CD4-positive, alpha-beta T cell (primary cell): ENCODE measurements around the gene NUDT3. TPM values are rescaled to one million over a fixed set of nuclear protein-coding genes. Genes with fewer than 3 reads are reported as not detected.
A peak's percentile ranks its signal among the peaks of the same experiment; 100 is the strongest.
"Not testable (repeated sequence)": the region's sequence is repeated elsewhere in the genome, so short reads cannot be mapped to it uniquely, and the experiment has no call there.

Source experiments
- ATAC-seq: fragments of 200-7000 bp; cut with Tn5 transposase; one replicate; pipeline ENCODE4 v1.10.0; 2022; ENCODE audit warnings: mild to moderate bottlenecking; ENCODE audit not compliant: poor library complexity
- CTCF ChIA-PET: fragments of 350-600 bp; sonication (Branson Sonifier 250); formaldehyde crosslinking; loops from one replicate; lab custom pipeline; 2021; ENCODE audit warnings: antibody characterized with exemption, inconsistent platforms; lab: Charles Lee
- POLR2A ChIA-PET: fragments of 350-600 bp; sonication (Branson Sonifier 250); formaldehyde crosslinking; loops from one replicate; lab custom pipeline; 2021; ENCODE audit warnings: antibody characterized with exemption, inconsistent platforms; lab: Charles Lee
- DNase-seq, 14 experiments: peaks; one replicate each; pipeline ENCODE4 v3.0.0-alpha.2; 2013 to 2020; ENCODE audit warnings: mixed read lengths in 2 of 14
- H3K27ac ChIP-seq, 2 donors: one replicate each; pipeline versions ENCODE4 v1.5.1 to v1.7.0; 2013; ENCODE audit warnings: low read length in 2 of 2, low read depth in 1 of 2, mild to moderate bottlenecking in 1 of 2
- H3K27me3 ChIP-seq, 2 experiments: 1 replicate in 1 of 2; 2 replicates in 1 of 2; pipeline versions ENCODE4 v1.6.1 to v1.7.0; 2013; ENCODE audit warnings: low read length in 2 of 2, control low read depth in 1 of 2, mild to moderate bottlenecking in 1 of 2, moderate library complexity in 1 of 2; ENCODE audit not compliant: insufficient read depth in 2 of 2, control insufficient read depth in 1 of 2
- H3K36me3 ChIP-seq: one replicate; pipeline ENCODE4 v1.6.1; 2013; ENCODE audit warnings: low read length, control low read depth; ENCODE audit not compliant: insufficient read depth
- H3K4me1 ChIP-seq: one replicate; pipeline ENCODE4 v1.6.1; 2013; ENCODE audit warnings: low read length, control low read depth; ENCODE audit not compliant: insufficient read depth
- H3K4me3 ChIP-seq: one replicate; pipeline ENCODE4 v1.5.1; 2013; ENCODE audit warnings: mild to moderate bottlenecking, low read length, moderate library complexity
- H3K9me3 ChIP-seq, 2 experiments: 1 replicate in 1 of 2; 2 replicates in 1 of 2; pipeline versions ENCODE4 v1.6.1 to v1.7.0; 2013; ENCODE audit warnings: low read length in 2 of 2, mild to moderate bottlenecking in 2 of 2, control low read depth in 1 of 2, moderate library complexity in 1 of 2; ENCODE audit not compliant: control insufficient read depth in 1 of 2, insufficient read depth in 1 of 2
- H3K27ac Mint-ChIP-seq: one replicate; pipeline ENCODE4 v1.8.0; 2020; ENCODE audit warnings: mixed read lengths
- H3K27me3 Mint-ChIP-seq: one replicate; pipeline ENCODE4 v1.8.0; 2021; ENCODE audit warnings: mixed read lengths
- H3K36me3 Mint-ChIP-seq: one replicate; pipeline ENCODE4 v1.8.0; 2021; ENCODE audit warnings: low read depth, mixed read lengths
- H3K4me1 Mint-ChIP-seq: one replicate; pipeline ENCODE4 v1.8.0; 2021; ENCODE audit warnings: low read depth, mixed read lengths
- H3K4me3 Mint-ChIP-seq: one replicate; pipeline ENCODE4 v1.8.0; 2020; ENCODE audit warnings: mild to moderate bottlenecking, mixed read lengths
- H3K9me3 Mint-ChIP-seq: one replicate; pipeline ENCODE4 v1.8.0; 2020; ENCODE audit warnings: mixed read lengths
- CTCF ChIP-seq: fragments of 200-600 bp; IDR thresholded peaks from one replicate; pipeline ENCODE4 v1.8.0; 2022; ENCODE audit warnings: antibody characterized with exemption, mild to moderate bottlenecking
- intact Hi-C, 2 experiments: fragments of 100-400 bp; cut with DNase I in 1 of 2; cut with micrococcal nuclease in 1 of 2; formaldehyde crosslinking; loops; one replicate each; pipeline versions ENCODE4 v1.15.1 to v1.9.0; 2023 to 2025; cut with DNase I, micrococcal nuclease
- total RNA-seq, 174 experiments: library from RNA in 2 of 174; stranded (reverse) in 2 of 174; gene quantifications; one replicate each; pipeline ENCODE4 v1.2.3 and lab custom pipeline; 2021 to 2026

The NUDT3 gene
- total RNA-seq, 2 experiments from 2014 or later: 14.8 to 15.0 TPM

GRCh38 chr6:34272013-34272926, 120.2 kb downstream of the NUDT3 start:
- no peak overlapping the region for H3K27ac ChIP-seq
- intact Hi-C loops: no loop called here
- H3K4me3 ChIP-seq: no peak overlapping the region
- Mint-ChIP-seq H3K36me3 (no peaks in the 10 kb centered on the region), H3K4me3 (no peak overlapping the region), H3K9me3 (no peaks in the 10 kb centered on the region), H3K27ac (no peak overlapping the region), H3K4me1 (no peaks in the 10 kb centered on the region), H3K27me3 (no peaks in the 10 kb centered on the region)
- DNase-seq: peak in 2 of 14 experiments; percentile 25 to 27
- ChIA-PET CTCF (interaction anchor here (1.9 kb wide), 1 partner anchor 76 kb away, joined by 4 read pairs; no protein-coding TSS in a partner anchor), POLR2A (no interaction called here)
- H3K4me1 ChIP-seq: no peaks in the 10 kb centered on the region
- H3K9me3 ChIP-seq: no peaks in the 10 kb centered on the region
- no peaks in the 10 kb centered on the region for H3K27me3 ChIP-seq
- no peak for TF ChIP-seq CTCF
- H3K36me3 ChIP-seq: no peaks in the 10 kb centered on the region
- no peak for ATAC-seq

GRCh38 chr6:34269658-34270341, 122.7 kb downstream of the NUDT3 start:
- H3K27ac Mint-ChIP-seq, H3K27ac ChIP-seq, H3K36me3 ChIP-seq, H3K27me3 ChIP-seq, H3K9me3 ChIP-seq, H3K9me3 Mint-ChIP-seq, H3K36me3 Mint-ChIP-seq, H3K4me3 ChIP-seq, POLR2A ChIA-PET, CTCF ChIA-PET, H3K4me3 Mint-ChIP-seq, H3K4me1 ChIP-seq, intact Hi-C loops, H3K4me1 Mint-ChIP-seq, H3K27me3 Mint-ChIP-seq, ATAC-seq: not testable (repeated sequence)
- peak in 1 of 14 experiments; percentile 25 for DNase-seq

- CTCF ChIA-PET, intact Hi-C loops, H3K4me1 Mint-ChIP-seq, H3K27me3 ChIP-seq, ATAC-seq, H3K4me3 ChIP-seq, H3K27ac ChIP-seq, H3K4me1 ChIP-seq, POLR2A ChIA-PET, H3K36me3 Mint-ChIP-seq, H3K27me3 Mint-ChIP-seq, H3K9me3 ChIP-seq, H3K4me3 Mint-ChIP-seq, H3K27ac Mint-ChIP-seq, DNase-seq, H3K36me3 ChIP-seq, H3K9me3 Mint-ChIP-seq: not testable (repeated sequence)
Observed at GRCh38 chr6:34269132-34269531, 123.3 kb downstream of the NUDT3 start.

- H3K27me3 ChIP-seq: no peaks in the 10 kb centered on the region
- H3K4me3 ChIP-seq: no peak overlapping the region
- TF ChIP-seq CTCF: no peak
- ChIA-PET POLR2A (no interaction called here), CTCF (no interaction called here)
- no peak for ATAC-seq
- no peak for DNase-seq
- no peaks in the 10 kb centered on the region for H3K4me1 ChIP-seq
- no peaks in the 10 kb centered on the region for H3K27me3 Mint-ChIP-seq
- intact Hi-C loops: no loop called here
- no peaks in the 10 kb centered on the region for H3K9me3 Mint-ChIP-seq
- H3K4me1 Mint-ChIP-seq: no peaks in the 10 kb centered on the region
- no peak overlapping the region for H3K4me3 Mint-ChIP-seq
- H3K36me3 Mint-ChIP-seq: no peaks in the 10 kb centered on the region
- H3K36me3 ChIP-seq: no peaks in the 10 kb centered on the region
- peaks cover 0 to 10% of the 10 kb centered on the region in 2 experiments for H3K9me3 ChIP-seq
- no peak overlapping the region for H3K27ac ChIP-seq
- no peak overlapping the region for H3K27ac Mint-ChIP-seq
Observed at GRCh38 chr6:34267746-34268145, 124.7 kb downstream of the NUDT3 start.

GRCh38 chr6:34263484-34263883, 129.0 kb downstream of the NUDT3 start:
- peaks cover 0 to 10% of the 10 kb centered on the region in 2 experiments for H3K9me3 ChIP-seq
- H3K36me3 ChIP-seq, ATAC-seq, H3K4me1 ChIP-seq, H3K27me3 Mint-ChIP-seq, H3K36me3 Mint-ChIP-seq, H3K4me3 ChIP-seq, H3K4me1 Mint-ChIP-seq, H3K27ac ChIP-seq, H3K27me3 ChIP-seq, CTCF ChIA-PET, intact Hi-C loops, DNase-seq, H3K27ac Mint-ChIP-seq, H3K9me3 Mint-ChIP-seq, POLR2A ChIA-PET, H3K4me3 Mint-ChIP-seq: not testable (repeated sequence)
